ENCODE data around the gene RALBP1. TPM values are rescaled to one million over a fixed set of nuclear protein-coding genes. Genes with fewer than 3 reads are reported as not detected.

The RALBP1 gene
- total RNA-seq (2011; cell fraction: chromatin; rRNA removed; ENCODE audit: low replicate concordance) = 20.8 and 41.1 TPM in 2 replicates
- total RNA-seq (2011; cell fraction: nucleolus; rRNA removed) = 20.5 and 24.7 TPM in 2 replicates
- total RNA-seq (2011; cell fraction: nucleoplasm; rRNA removed) = 29.5 and 36.5 TPM in 2 replicates
- 64.5 and 68.0 TPM in 2 replicates for total RNA-seq (2014; rRNA removed)
- total RNA-seq (2014; rRNA removed; fragmentation: Illumina TruSeq; extraction: Trizol) = 60.2 and 67.7 TPM in 2 replicates
- 62.5 and 65.9 TPM in 2 replicates for total RNA-seq (2015; rRNA removed; fragmentation: Illumina TruSeq; extraction: Trizol)
- 65.3 and 70.0 TPM in 2 replicates for total RNA-seq (2021)
- 58.3 and 58.4 TPM in 2 replicates for polyA plus RNA-seq (2011; rRNA removed)
- 62.4 and 72.6 TPM in 2 replicates for polyA plus RNA-seq (2011; cell fraction: cytosol; rRNA removed)
- 30.6 and 32.7 TPM in 2 replicates for polyA plus RNA-seq (2011; cell fraction: nucleus; rRNA removed)
- 46.1 and 50.9 TPM in 2 replicates for polyA plus RNA-seq (2012)
- polyA plus RNA-seq (2014; fragmentation: Illumina TruSeq; extraction: Trizol) = 56.1 and 61.3 TPM in 2 replicates
- 10 to 100 TPM; 10.9 to 13.1 TPM for polyA plus RNA-seq (2014; fragmentation: Nextera tagmentation; extraction: Ambion mirVana)
- 60.4 and 69.6 TPM in 2 replicates for polyA plus RNA-seq (2014; rRNA removed)
- 74.0 and 77.6 TPM in 2 replicates for polyA minus RNA-seq (2011; rRNA and poly(A)+ RNA removed)
- 44.2 and 45.3 TPM in 2 replicates for polyA minus RNA-seq (2011; cell fraction: cytosol; rRNA and poly(A)+ RNA removed)
- 20.2 and 27.3 TPM in 2 replicates for polyA minus RNA-seq (2011; cell fraction: nucleus; rRNA and poly(A)+ RNA removed)
- percentile 87 among the genes with signal in this experiment for Bru-seq, nascent RNA
- BruChase-seq, experiment 1, labeled RNA remaining after a 2-hour chase = percentile 85 among the genes with signal in this experiment
- percentile 86 among the genes with signal in this experiment for BruChase-seq, experiment 2, labeled RNA remaining after a 6-hour chase
- long read RNA-seq, experiment 1, full-length matches to known transcripts = 183 of 360 reads
- long read RNA-seq, experiment 1, partial matches to known transcripts = 113 of 360 reads
- long read RNA-seq, experiment 1, other reads (novel, unspliced or antisense) = 64 of 360 reads
- long read RNA-seq, experiment 2, full-length matches to known transcripts = 17 of 72 reads
- long read RNA-seq, experiment 2, partial matches to known transcripts = 45 of 72 reads
- long read RNA-seq, experiment 2, other reads (novel, unspliced or antisense) = 10 of 72 reads
- long read RNA-seq, experiment 3, transcript RALBP1-206 (3 exons, 3,676 nt) = major isoform, 13 of 42 reads
- long read RNA-seq, experiment 3, partial matches to known transcripts = 23 of 42 reads
- long read RNA-seq, experiment 3, other reads (novel, unspliced or antisense) = 4 of 42 reads

DNA sequence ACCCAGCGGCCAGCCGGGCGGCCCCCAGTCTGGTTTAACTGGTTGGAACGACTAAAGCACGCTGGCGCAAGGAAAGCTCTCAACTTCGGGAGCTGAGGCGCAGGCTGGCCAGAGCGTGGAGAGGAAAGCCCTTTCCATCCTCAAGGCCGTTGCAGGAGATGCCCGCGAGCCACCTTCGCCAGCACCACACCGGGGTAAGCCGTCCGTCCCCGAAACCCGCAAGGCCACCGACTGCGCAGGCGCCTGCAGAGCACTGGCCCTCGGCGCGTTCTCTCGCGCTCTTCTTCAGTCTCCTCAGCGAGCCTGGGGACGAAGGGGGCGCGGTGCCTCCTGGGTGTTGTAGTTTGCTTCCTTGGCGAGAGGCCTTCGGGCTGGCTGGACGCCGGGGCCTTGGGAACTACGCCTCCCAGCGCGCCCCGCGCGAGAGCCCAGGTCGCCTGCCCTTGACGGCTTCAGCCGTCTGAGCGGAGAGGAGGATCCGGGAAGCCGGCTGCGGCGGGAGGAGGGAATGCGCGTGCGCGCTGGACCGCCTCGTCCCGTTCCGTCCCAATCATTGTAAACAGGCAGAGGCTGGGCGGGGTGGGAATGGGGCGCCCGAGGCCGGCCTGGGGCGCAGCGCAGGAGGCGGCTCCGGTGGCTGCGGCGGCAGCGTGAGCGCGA, at the start of gene RALBP1:
TSS of gene RALBP1 (plus strand) at position 531 of the 660 bp plus-strand sequence. CDS start 37,533 bp downstream, outside the sequence.
- H3K9ac ChIP-seq (ENCODE audit: insufficient read depth in 1 of 2, low read depth in 2 of 2, low read length in 2 of 2) = peak within 1 kb of the TSS; percentile 94 to 98
- H2AFZ ChIP-seq (ENCODE audit: low read depth, low read length) = peak within 1 kb of the TSS; percentile 99
- H3K27me3 ChIP-seq (ENCODE audit: control insufficient read depth in 2 of 2, insufficient read depth in 2 of 2, low read length in 2 of 2) = no peaks in the 10 kb centered on the region
- in situ Hi-C loops (cut with MboI) (no loop called here), intact Hi-C loops (cut with micrococcal nuclease) (loop anchor here (2.0 to 5.0 kb wide), 3 partner anchors 70 to 338 kb away; partner anchors contain the start of genes ANKRD12 and TWSG1)
- H4K20me1 ChIP-seq (replicated peaks; ENCODE audit: control insufficient read depth, insufficient read depth, low read length) = no peaks in the 10 kb centered on the region
- under 1% methylated on average over 69 of the region's 69 CpGs for WGBS (ENCODE audit: insufficient coverage, low coverage, missing lambda C conversion rate)
- FAIRE-seq (peak; percentile 97), DNase-seq (ENCODE audit: extremely low read depth in 1 of 4, low spot score in 3 of 4) (peak; percentile 96 to 100 (median 98)), ATAC-seq (peak; percentile 97)
- POLR2A ChIA-PET = interaction anchor here (0.6 to 2.9 kb wide), 3 partner anchors 10 to 1196 kb away, joined by 3 to 10 read pairs (median 3); no protein-coding TSS in a partner anchor
- H3K36me3 ChIP-seq (ENCODE audit: control insufficient read depth, insufficient read depth, low read length) = peaks cover 20% of the 10 kb centered on the region; the same call in 2 of the 3 replicates
- H3K4me1 ChIP-seq (replicated peaks in 1 of 2; ENCODE audit: control insufficient read depth in 2 of 2, insufficient read depth in 2 of 2, low read length in 2 of 2) = peaks cover 17 to 28% of the 10 kb centered on the region in 2 experiments
- H3K9me3 ChIP-seq (replicated peaks; ENCODE audit: control insufficient read depth, insufficient read depth, low read depth, low read length) = no peaks in the 10 kb centered on the region
- H3K4me2 ChIP-seq (ENCODE audit: insufficient read depth, low read length) = peak within 1 kb of the TSS; percentile 98
- no TSS peak for BruUV-seq (replicated peaks)
- H3K9me1 ChIP-seq (ENCODE audit: control insufficient read depth, insufficient read depth, low read length) = no peaks in the 10 kb centered on the region
- peaks cover 55% of the 10 kb centered on the region for H3K79me2 ChIP-seq (ENCODE audit: control insufficient read depth, insufficient read depth, low read length)
- peak within 1 kb of the TSS; percentile 95 for H3K27ac ChIP-seq (ENCODE audit: extremely low read depth, low read depth, low read length)
- CTCF ChIA-PET (ENCODE audit: low intra/inter-chr PET ratio) = no interaction called here
- peak within 1 kb of the TSS; percentile 68 for H3K4me3 ChIP-seq
- TF ChIP-seq NR2F6 (CRISPR knock-in tag; IDR thresholded peaks at IDR 0.05) (0 out of 2 replicates have a peak, but pooled peaks have one; percentile 38), ILF3 (IDR thresholded peaks at IDR 0.05; ENCODE audit: borderline replicate concordance) (no peak), NCOA2 (IDR thresholded peaks at IDR 0.05; ENCODE audit: partially characterized antibody in 2 of 2) (no peak), ZBTB7A (IDR thresholded peaks at IDR 0.05; ENCODE audit: borderline replicate concordance, control insufficient read depth, low read depth, low read length) (peak; percentile 85; the same call in 1 of the 2 replicates), TAF1 (IDR thresholded peaks at IDR 0.05; ENCODE audit: control insufficient read depth, extremely low read depth, insufficient read depth, low read length, severe bottlenecking) (peak; percentile 69), ZBTB17 (CRISPR knock-in tag; IDR thresholded peaks at IDR 0.05) (peak; percentile 97), ZNF143 (CRISPR knock-in tag; IDR thresholded peaks at IDR 0.05) (peak; percentile 100), ZNF586 (CRISPR knock-in tag; conservative IDR thresholded peaks at IDR 0.05) (no peak), MTA1 (IDR thresholded peaks at IDR 0.05; ENCODE audit: borderline replicate concordance) (peak; percentile 98), ZC3H11A (IDR thresholded peaks at IDR 0.05; ENCODE audit: low read depth, low read length) (no peak)
- TF ChIP-seq, protein P1, sequence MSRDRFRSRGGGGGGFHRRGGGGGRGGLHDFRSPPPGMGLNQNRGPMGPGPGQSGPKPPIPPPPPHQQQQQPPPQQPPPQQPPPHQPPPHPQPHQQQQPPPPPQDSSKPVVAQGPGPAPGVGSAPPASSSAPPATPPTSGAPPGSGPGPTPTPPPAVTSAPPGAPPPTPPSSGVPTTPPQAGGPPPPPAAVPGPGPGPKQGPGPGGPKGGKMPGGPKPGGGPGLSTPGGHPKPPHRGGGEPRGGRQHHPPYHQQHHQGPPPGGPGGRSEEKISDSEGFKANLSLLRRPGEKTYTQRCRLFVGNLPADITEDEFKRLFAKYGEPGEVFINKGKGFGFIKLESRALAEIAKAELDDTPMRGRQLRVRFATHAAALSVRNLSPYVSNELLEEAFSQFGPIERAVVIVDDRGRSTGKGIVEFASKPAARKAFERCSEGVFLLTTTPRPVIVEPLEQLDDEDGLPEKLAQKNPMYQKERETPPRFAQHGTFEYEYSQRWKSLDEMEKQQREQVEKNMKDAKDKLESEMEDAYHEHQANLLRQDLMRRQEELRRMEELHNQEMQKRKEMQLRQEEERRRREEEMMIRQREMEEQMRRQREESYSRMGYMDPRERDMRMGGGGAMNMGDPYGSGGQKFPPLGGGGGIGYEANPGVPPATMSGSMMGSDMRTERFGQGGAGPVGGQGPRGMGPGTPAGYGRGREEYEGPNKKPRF (IDR thresholded peaks at IDR 0.05; ENCODE audit: low read depth, low read length) = no peak
- TF ChIP-seq, protein P2, sequence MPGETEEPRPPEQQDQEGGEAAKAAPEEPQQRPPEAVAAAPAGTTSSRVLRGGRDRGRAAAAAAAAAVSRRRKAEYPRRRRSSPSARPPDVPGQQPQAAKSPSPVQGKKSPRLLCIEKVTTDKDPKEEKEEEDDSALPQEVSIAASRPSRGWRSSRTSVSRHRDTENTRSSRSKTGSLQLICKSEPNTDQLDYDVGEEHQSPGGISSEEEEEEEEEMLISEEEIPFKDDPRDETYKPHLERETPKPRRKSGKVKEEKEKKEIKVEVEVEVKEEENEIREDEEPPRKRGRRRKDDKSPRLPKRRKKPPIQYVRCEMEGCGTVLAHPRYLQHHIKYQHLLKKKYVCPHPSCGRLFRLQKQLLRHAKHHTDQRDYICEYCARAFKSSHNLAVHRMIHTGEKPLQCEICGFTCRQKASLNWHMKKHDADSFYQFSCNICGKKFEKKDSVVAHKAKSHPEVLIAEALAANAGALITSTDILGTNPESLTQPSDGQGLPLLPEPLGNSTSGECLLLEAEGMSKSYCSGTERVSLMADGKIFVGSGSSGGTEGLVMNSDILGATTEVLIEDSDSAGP (CRISPR knock-in tag; IDR thresholded peaks at IDR 0.05) = no peak

Measured in K562 (cell line).